NCI-H82 treated with DMSO at 0.1 percent for 48 hours (cell line): ENCODE results near the gene TMEM271.

Source experiments
- DNase-seq: peaks from one replicate; lab custom pipeline; 2025; ENCODE audit not compliant: unreplicated experiment; lab: John Stamatoyannopoulos, UW

TMEM271 gene

GRCh38 chr4:576245-576821 is at the start of gene TMEM271:
TMEM271 (minus strand) TSS chr4:576295; CDS start chr4:576062, 233 bp downstream.
- DNase-seq, result no peak

GRCh38 chr4:625631-626161 is 49.6 kb upstream of the TMEM271 start:
- no peak for DNase-seq

DNA sequence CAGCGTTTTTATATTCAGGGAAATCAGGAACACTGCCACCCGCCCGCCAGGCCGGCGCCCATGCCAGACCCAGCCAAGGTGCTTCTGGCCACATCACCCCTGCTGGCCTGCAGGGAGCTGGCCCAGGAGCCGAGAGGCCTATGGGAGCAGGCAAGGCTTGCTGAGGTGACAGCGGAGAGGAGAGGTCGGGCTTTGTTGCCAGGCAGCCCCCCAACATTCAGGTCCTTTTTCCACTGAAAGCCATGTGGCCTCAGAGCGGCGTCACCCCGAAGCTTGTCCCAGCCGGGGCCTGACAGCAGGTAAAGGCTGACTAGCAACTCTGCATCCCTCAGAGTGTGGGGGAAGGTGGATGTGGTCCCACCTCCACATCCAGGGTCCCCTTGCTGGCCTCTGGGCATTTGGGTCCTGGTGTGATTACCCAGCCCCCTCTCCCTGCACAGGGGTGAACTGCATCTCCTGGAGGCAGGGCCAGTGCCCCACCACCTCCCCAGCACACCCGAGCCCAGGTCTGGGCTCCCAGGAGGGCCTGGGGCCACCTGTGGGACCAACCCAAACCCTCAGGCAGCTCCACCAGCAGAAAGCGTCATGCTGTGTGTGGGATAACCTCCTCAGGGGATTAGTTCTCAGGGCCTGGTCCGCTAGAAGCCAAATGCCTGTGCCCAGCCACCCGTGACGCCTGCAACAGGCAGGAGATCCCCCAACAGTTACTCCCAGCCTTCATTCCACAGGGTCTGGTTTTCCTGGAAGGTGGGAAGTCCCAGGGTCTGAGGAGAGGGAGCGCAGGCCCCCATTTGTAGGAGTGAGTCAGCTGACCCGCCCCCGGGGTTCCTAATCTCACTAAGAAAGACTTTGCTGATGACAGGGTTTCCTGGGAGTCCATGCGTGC is 48.9 kb upstream of the TMEM271 start, which contains the start of gene PDE6B:
Gene PDE6B, plus strand, starts transcription at position 869 of the 886 bp plus-strand sequence. CDS start 54 bp downstream, outside the sequence.
- no peak for DNase-seq

GRCh38 chr4:623914-624566 is 47.9 kb upstream of the TMEM271 start:
- DNase-seq, result no peak

DNA sequence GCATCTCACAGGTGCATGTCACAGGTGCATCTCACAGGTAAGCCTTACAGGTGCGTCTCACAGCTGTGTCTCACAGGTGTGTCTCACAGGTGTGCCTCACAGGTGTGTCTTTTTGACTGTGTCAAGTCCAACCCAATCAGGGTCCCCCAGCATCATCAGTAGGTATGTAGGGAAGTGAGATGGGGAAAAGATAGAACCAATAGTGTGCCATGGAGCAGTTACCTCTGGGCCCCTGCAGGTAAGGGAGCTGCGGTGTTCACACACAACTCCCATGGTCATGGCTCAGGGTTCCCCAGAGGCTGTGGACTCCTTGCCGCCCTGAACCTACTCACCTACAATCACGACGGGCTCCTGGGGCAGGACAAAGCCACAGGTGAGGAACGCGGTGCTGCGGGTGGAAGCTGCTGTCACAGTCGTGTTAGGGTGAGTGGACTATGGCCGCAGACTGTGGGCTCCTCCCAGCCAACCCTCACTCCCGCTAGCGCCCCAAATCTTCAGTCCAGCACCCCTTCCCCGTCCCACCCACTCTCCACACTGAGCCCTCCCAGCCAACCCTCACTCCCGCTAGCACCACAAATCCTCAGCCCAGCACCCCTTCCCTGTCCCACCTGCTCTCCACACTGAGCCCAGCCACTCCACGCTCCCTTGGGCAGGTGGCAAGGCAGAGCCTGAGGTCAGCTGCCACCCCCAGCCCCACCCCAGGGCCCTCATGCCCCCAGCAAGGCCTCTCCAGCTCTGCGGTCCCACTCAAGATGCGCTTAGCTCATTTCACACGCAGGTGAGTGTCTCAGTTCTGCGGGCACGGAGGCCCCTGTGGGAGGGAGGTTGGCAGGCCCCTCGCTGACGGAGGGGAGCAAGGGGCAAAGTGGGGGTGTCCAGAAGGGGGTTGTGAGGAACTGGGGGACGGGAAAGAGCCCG is 47.2 kb upstream of the TMEM271 start:
- no peak for DNase-seq

DNA sequence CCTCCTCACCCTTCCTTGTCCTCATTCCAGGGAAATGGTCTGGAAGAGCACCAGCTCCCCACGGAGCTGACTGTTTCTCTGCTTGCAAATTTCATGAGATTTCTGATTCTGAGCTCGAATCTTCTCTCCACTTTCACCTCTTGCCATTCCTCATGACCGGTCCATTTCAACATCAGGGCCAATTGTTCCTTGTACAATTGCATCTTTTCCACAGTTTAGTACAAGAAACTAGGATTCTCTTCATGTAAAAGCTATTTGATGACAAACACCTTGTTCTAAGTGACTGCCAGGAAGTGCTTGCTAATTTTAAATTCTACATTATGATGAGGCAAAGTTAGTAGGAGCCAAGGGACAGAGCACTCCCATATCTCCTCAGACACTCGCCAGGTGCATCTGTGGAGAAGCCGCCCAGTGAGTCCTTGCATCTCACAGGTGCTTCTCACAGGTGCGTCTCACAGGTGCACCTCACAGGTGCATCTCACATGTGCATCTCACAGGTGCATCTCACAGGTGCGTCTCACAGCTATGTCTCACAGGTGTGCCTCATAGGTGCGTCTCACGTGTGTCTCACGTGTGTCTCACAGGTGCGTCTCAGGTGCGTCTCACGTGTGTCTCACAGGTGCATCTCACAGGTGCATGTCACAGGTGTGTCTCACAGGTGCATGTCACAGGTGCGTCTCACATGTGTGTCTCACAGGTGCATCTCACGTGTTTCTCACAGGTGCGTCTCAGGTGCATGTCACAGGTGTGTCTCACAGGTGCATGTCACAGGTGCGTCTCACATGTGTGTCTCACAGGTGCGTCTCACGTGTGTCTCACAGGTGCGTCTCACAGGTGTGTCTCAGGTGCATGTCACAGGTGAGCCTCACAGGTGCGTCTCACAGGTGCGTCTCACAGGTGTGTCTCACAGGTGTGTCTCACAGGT is 46.2 kb upstream of the TMEM271 start:
- DNase-seq, result no peak

DNA sequence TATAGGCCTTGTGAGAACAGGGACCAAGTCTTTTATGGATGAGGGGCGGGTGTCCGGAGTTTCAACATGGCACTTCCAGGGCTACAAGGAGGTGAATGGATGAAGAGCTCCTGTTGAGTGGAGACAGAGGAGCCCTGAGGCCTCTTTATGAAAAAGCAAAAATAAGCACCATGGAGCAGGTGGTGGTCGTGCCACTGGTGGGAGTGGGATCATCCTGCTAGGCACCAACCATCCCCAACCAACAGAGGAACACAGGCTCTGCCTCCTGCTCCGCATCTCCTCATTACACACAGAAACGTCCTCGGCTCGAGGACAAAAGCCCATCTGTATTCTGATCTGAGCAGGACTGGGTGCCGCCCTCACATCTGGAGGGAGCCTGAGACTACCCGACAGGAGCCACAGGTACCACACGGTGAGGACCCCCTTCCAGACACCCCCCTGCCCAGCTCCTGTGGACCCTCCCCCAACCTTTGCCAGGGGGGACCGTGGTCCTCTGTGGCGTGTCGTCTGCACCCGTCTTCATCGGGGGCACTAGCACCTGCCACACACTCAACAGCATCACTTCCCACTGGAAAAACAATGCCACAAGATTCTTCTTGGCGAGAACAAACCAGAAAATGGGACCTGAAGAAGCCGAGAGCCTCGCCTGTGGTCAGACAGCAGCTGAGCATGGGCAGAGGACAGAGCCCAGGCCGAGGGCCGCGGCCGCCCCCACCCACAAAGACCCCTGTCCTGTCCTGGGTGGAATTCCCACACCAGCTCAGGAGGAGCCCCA is 45.4 kb upstream of the TMEM271 start:
- no peak for DNase-seq

DNA sequence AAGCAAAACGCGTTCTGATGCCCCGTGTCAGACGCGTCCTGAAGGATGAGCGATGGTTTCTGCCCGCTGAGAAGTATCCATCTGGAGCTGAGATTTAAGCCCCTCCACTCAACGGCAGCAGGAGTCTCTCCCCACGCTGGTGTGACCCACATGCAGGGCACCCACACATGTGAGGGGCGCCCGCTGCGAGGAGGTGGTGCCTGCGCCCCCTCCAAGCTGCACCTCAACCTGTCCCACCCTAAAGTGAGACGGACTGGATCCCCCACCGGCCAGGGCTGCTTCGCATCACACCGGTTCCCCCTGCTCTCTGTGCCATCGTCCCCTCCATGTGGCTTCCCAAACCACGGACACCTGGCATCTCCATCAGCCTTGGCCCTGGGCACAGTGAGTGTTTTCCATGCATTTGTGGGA is 44.8 kb upstream of the TMEM271 start:
- DNase-seq, result no peak

DNA sequence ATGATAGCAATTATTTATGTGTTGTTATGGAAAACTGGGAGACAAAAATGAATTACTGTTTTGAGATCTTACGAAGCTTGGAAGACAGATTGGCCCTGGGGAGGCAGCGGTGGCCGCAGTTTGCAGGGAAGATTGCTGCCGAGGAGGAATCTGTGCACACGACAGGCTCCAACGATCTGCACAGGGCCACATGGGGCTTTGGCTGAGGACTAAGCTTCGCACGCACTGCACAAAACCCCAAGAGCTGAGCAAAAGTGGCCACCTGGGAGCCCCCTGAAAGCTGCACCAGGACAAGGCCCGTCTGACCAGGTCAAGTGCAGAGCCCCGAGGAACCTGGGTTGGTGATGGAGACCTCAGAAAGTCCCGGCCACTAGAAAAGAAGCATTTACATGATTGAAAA is 44.1 kb upstream of the TMEM271 start:
- DNase-seq, result no peak

DNA sequence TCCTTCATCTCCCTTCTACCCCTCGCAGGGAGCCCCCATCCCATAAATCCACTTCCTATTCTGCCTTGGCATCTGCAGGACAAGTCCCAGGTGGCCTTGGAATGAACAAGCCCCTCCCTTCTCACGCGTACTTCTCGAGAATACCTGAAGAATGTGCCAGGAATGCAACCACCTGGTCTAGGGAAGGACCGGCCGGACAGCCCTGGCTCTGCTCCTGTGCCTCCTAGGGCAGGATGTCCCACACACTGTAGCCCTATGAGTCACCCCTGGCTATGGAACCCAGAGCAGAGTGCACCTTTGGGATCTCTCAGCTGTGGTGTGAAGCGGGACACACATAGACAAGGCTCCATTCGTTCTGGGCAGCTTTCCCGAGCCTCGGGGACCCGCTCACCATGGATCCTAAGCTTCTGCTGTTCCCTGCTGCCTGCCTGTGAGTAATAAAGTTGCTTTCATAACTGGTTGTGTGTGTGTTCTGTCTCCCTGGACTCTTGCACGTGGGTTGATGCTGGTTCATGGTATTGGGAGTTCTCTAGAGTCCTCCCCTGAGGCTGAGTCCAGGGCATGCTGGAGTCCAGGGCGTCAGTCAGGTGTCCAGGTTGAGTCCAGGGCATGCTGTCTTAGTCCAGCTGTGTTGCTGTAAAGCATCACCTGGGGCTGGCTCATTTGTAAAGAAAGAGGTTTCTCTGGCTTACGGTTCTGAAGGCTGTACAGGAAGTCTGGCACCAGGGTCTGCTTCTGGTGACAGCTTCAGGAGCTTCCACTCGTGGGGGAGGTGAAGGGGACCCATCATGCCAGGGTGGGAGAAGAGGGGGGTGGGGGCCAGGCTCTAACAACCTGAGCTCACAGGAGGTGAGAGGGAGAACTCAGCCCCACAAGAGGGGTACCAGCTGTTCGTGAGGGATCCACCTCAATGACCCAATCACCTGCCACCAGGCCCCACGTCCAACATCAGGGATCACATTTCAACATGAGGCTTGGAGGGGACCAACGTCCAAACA is 41.8 kb upstream of the TMEM271 start:
- DNase-seq, result no peak

GRCh38 chr4:616911-617643 is 41.0 kb upstream of the TMEM271 start:
- DNase-seq, result no peak

DNA sequence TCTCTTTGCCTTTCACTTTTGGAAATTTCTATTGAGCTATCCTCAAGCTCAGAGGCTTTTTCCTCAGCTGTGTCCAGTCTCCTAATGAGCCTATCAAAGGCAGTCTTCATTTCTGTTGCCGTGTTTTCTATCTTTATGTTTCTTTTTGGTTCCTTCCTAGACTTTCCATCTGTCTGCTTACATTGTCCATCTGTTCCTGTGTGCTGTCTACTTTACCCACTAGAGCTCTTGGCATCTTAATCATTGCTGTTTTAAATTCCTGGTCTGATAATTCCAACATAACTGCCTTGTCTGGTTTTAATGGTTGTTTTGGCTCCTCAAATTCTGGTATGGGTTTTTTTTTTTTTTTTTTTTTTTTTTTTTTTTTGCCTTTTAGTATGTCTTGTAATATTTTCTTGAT is 40.0 kb upstream of the TMEM271 start:
- DNase-seq, result no peak

DNA sequence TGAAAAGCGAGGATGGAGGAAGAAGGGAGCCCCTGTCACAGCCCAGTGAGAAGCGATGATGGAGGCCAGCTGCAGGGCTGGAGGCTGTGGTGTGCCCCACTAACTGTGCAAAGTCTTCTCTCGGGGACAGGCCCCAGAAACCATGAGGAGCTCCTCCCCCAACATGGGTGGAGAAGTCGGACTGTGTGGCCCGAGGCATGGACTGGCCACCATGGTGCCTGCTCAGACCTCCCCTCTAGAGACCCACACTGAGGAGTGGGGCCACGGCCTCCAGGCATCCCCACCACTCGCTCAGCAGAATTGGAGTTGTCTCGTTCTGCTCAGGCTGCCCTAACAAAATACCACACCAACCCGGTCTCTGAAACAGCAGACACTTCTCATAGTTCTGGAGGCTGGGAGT is 37.0 kb upstream of the TMEM271 start:
- DNase-seq, result no peak

DNA sequence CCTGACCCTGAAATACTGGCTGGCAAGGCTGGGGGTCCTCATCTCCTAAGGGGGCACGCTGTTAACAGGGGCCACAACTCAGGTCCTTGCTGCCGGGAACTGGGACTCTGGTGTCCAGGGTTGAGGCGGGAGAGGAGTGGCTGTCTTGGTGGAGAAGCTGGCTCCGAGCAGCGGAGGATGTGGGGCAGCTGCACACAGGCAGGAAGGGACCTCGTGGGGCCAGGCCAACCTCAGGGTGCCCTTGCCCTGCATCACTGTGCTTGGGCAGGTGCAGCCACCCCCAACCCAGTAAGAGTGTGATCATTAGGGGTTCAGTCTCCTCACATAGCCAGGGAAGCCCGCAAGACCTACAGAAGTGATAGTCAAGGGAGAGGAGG is 36.6 kb upstream of the TMEM271 start:
- DNase-seq, result no peak

- no peak for DNase-seq
Observed at GRCh38 chr4:612052-612748, 36.1 kb upstream of the TMEM271 start.
